Adrenal gland (tissue), 12 donors: Measurements from ENCODE around the gene ARHGEF12. TPM values are rescaled to one million over a fixed set of nuclear protein-coding genes. Genes with fewer than 3 reads are reported as not detected.

Experiments
- DNase-seq, 7 donors: peaks; one replicate each; pipeline ENCODE4 v3.0.0-alpha.2; 2019 to 2020
- H3K27ac ChIP-seq, 5 donors: fragments of 200-600 bp; sonication (generic) in 4 of 5; 1 replicate in 3 of 5; 2 replicates in 2 of 5; pipeline versions ENCODE4 v1.5.1 to v1.8.0; 2016 to 2020; ENCODE audit warnings: mild to moderate bottlenecking in 1 of 5
- H3K27me3 ChIP-seq: fragments of 200-600 bp; 2 replicates; pipeline ENCODE4 v1.8.0; 2021
- H3K36me3 ChIP-seq, 2 donors: fragments of 200-600 bp; replicated peaks in 1 of 2; 1 replicate in 1 of 2; 2 replicates in 1 of 2; pipeline versions ENCODE4 v1.5.1 to v1.8.0; 2018 to 2022
- H3K4me1 ChIP-seq, 2 donors: fragments of 200-600 bp; replicated peaks in 1 of 2; 1 replicate in 1 of 2; 2 replicates in 1 of 2; pipeline versions ENCODE4 v1.5.1 to v1.8.0; 2018 to 2021
- H3K4me3 ChIP-seq, 4 donors: fragments of 200-600 bp; sonication (generic) in 3 of 4; one replicate each; pipeline ENCODE4 v1.5.1; 2016 to 2018
- H3K9me3 ChIP-seq, 3 donors: fragments of 200-600 bp; sonication (generic) in 1 of 3; replicated peaks in 1 of 3; 1 replicate in 2 of 3; 2 replicates in 1 of 3; pipeline versions ENCODE4 v1.5.1 to v1.8.0; 2016 to 2021
- POLR2A ChIP-seq, 2 donors: fragments of 450-650 bp; IDR thresholded peaks; one replicate each; pipeline ENCODE4 v1.6.1; 2017; ENCODE audit warnings: antibody characterized with exemption in 2 of 2, mild to moderate bottlenecking in 2 of 2, moderate library complexity in 1 of 2
- WGBS, 4 donors: extraction: QIAGEN DNeasy Blood & Tissue Kit in 2 of 4; methylation state at CpG; one replicate each; pipeline versions ENCODE4 v1.1.5 to v1.1.7; 2013 to 2017; 5-methylcytosine and 5-hydroxymethylcytosine counted together
- intact Hi-C, 2 donors: fragments of 100-400 bp; cut with DNase I; formaldehyde crosslinking; loops; one replicate each; pipeline versions ENCODE4 v1.14.1 to v1.15.0; 2022 to 2023
- polyA plus RNA-seq, 3 donors: library from polyadenylated mRNA; stranded (reverse); fragments of 200-250 nt in 2 of 3; fragments of 350-450 nt in 1 of 3; fragmentation: Illumina TruSeq in 1 of 3; extraction: RNeasy Lipid Tissue Mini Kit (QIAGEN cat#74804) in 1 of 3; gene quantifications; one replicate each; pipeline ENCODE4 v1.2.3, GENCODE V29; 2013 to 2014
- total RNA-seq, 9 donors: library from RNA; depleted of rRNA in 4 of 9; stranded (reverse); fragments of >200 nt in 4 of 9; fragments of 120-200 nt in 1 of 9; fragmentation: NEBNext Ultra II Directional in 1 of 9; extraction: Animal tissue kit (Norgen Biotek cat#: 25700) in 1 of 9; gene quantifications; one replicate each; pipeline versions ENCODE4 v1.1.0 to v1.2.4, GENCODE V29; 2013 to 2023
- TF ChIP-seq, protein P1 (sequence below), 6 experiments: fragments of 450-650 bp in 4 of 6; fragments of 200-600 bp in 2 of 6; sonication (generic) in 1 of 6; IDR thresholded peaks; 1 replicate in 5 of 6; 2 replicates in 1 of 6; pipeline versions ENCODE4 v1.5.1 to v1.8.0; 2016 to 2021; ENCODE audit warnings: antibody characterized with exemption in 6 of 6, mild to moderate bottlenecking in 2 of 6, moderate library complexity in 1 of 6
- donor health status: healthy with polysubstance abuse.
- donor health status: Bipolar disorder and iron deficiency.
- donor health status: DM: yes; HTN: yes; CAD: no.
- donor health status: DM: no; HTN: no; CAD: no.
- donor health status: DM: no; HTN: no; CAD: no.
- donor health status: DM: yes; HTN: yes; CAD: no.

The ARHGEF12 gene
- total and polyA plus RNA-seq, 12 donors = 20.2 to 125 (median 94.2) TPM

DNA sequence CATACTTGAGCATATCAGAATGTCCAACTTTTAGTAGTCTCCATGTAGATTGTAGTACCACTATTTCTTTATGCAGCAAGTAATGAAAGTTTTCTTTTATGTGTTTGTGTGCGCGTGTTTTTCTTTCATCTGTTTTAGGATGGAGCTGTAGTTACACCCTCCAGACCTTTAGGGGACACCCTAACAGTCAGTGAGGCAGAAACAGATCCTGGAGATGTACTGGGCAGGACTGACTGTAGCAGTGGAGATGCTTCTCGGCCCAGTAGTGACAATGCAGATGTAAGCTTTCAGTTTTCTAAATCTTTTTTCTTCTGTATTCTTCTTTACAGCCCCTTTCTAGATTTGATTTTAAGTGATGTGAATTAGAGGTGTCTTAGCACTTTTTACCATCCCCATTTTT lies 95.4 kb downstream of the ARHGEF12 start:
- no peak overlapping the region for H3K4me3 ChIP-seq

DNA sequence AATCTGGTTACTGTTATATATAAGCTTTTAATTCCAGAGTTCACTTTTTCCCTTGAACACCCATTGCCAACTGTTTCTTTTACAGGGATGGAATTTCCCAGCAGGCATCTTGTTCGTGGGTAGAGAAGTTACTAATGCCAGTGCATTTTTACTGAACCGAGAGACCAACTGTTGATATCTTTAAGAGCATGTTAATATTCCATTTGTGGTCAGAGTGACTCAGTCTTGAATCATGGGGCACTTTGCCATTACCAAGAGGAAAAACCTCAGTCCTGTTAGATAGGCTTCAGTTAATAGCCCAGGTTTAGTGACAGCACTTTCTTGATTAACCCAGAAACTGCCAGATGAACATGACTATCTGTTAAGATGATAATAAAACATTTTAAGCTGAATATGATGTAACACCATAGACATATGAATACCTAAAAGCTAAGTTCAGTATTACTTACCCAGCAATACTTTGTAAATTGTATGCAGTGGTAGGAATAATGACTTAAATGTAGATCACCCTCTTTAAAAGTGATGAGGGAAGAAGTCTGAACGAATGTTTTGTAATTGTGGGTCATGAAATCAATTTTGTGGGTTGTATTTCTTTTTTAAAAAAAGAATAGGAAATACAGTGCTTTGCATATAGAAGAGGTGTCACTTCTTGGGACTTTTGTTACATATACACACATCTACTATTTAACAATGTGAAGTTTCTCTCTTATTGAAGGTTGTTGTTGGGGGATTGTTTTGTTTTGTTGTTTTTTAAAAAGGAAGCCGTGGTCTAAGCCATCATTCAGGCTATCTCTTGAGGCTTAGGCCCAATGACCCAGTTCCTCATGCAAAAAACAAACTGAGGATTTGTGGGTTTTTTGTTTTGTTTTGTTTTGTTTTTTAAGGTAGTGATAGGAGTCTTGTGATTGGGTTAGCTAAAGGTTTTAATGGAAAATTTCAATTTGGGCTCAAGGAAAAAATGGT lies 96.1 kb downstream of the ARHGEF12 start:
- peak; percentile 32 to 77 (median 69) for DNase-seq
- Histone ChIP-seq H3K27ac (peak overlapping the region in 3 of 5 donors; percentile 35 to 71 (median 62)), H3K4me1 (peaks cover 5 to 12% of the 10 kb centered on the region in 2 donors), H3K9me3 (no peaks in the 10 kb centered on the region), H3K4me3 (no peak overlapping the region), H3K27me3 (no peaks in the 10 kb centered on the region), H3K36me3 (peaks cover 0 to 14% of the 10 kb centered on the region in 2 donors)
- TF ChIP-seq, protein P1, sequence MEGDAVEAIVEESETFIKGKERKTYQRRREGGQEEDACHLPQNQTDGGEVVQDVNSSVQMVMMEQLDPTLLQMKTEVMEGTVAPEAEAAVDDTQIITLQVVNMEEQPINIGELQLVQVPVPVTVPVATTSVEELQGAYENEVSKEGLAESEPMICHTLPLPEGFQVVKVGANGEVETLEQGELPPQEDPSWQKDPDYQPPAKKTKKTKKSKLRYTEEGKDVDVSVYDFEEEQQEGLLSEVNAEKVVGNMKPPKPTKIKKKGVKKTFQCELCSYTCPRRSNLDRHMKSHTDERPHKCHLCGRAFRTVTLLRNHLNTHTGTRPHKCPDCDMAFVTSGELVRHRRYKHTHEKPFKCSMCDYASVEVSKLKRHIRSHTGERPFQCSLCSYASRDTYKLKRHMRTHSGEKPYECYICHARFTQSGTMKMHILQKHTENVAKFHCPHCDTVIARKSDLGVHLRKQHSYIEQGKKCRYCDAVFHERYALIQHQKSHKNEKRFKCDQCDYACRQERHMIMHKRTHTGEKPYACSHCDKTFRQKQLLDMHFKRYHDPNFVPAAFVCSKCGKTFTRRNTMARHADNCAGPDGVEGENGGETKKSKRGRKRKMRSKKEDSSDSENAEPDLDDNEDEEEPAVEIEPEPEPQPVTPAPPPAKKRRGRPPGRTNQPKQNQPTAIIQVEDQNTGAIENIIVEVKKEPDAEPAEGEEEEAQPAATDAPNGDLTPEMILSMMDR (IDR thresholded peaks at IDR 0.05) = no peak
- peak in 1 of 2 donors; percentile 44 for TF ChIP-seq POLR2A (IDR thresholded peaks at IDR 0.05)
- WGBS, 4 donors = 28 to 38% (median 34%) methylated on average over 4 of the region's 4 CpGs
- intact Hi-C loops = no loop called here

More for the DNA sequence above, 95.4 kb downstream of the ARHGEF12 start:
- Histone ChIP-seq H3K9me3 (no peaks in the 10 kb centered on the region), H3K27me3 (no peaks in the 10 kb centered on the region), H3K27ac (peak overlapping the region in 3 of 5 donors; percentile 35 to 71 (median 62)), H3K4me1 (peaks cover 5 to 12% of the 10 kb centered on the region in 2 donors), H3K36me3 (peaks cover 0 to 14% of the 10 kb centered on the region in 2 donors)
- DNase-seq = no peak
- intact Hi-C loops = no loop called here
- no peak for TF ChIP-seq POLR2A (IDR thresholded peaks at IDR 0.05)
- TF ChIP-seq, protein P1 (IDR thresholded peaks at IDR 0.05) = peak in 4 of 6 experiments; percentile 14 to 33 (median 22)
- WGBS, 4 donors = 73 to 93% (median 92%) methylated on average over 3 of the region's 3 CpGs

DNA sequence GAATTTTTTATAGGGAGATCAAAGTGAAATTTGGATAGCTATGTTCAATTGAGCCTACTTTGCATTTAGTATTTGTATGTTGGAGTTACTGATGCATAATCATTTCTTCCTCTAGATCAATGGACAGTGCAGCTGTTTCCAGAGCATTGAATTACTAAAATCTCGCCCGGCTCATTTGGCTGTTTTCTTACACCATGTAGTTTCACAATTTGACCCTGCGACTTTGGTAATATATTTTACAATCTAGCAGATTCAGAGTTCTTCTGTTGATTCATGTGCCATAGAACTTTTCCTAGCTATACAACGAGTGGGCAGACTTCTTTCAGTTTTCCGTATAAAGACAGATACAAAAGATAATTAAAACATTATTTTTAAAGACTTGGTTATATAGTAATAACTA lies 105.4 kb downstream of the ARHGEF12 start:
- DNase-seq = no peak
- no peak overlapping the region for H3K4me3 ChIP-seq
- no peaks in the 10 kb centered on the region for H3K9me3 ChIP-seq
- H3K4me1 ChIP-seq = peaks cover 0 to 2% of the 10 kb centered on the region in 2 donors
- 87 to 97% (median 90%) methylated on average over 5 of the region's 5 CpGs for WGBS, 4 donors
- peaks cover 0 to 49% of the 10 kb centered on the region in 2 donors for H3K36me3 ChIP-seq
- no peak overlapping the region for H3K27ac ChIP-seq
- no peaks in the 10 kb centered on the region for H3K27me3 ChIP-seq
- TF ChIP-seq POLR2A (IDR thresholded peaks at IDR 0.05) = no peak
- TF ChIP-seq, protein P1 (IDR thresholded peaks at IDR 0.05) = no peak
- intact Hi-C loops = no loop called here

DNA sequence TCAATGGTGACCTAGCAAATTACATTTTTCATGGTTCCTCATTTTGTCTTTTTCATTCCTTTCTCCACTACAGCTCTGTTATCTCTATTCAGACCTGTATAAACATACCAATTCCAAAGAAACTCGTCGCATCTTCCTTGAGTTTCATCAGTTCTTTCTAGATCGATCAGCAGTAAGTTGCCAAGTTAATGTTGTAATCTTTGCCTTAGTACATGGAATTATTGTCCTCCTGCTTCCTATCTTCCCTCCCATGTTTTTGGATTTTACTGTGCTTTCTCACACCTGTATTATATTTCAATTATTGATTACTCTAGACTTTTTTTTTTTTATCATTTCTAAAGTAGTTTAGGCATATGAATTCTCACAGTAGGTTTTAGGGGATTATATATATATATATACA lies 105.8 kb downstream of the ARHGEF12 start:
- H3K27me3 ChIP-seq = no peaks in the 10 kb centered on the region
- intact Hi-C loops = no loop called here
- H3K36me3 ChIP-seq = peaks cover 0 to 53% of the 10 kb centered on the region in 2 donors
- TF ChIP-seq, protein P1 (IDR thresholded peaks at IDR 0.05) = no peak
- no peak for TF ChIP-seq POLR2A (IDR thresholded peaks at IDR 0.05)
- WGBS, 4 donors = 91 to 93% (median 92%) methylated on average over 3 of the region's 3 CpGs
- no peaks in the 10 kb centered on the region for H3K9me3 ChIP-seq
- DNase-seq = no peak
- H3K4me1 ChIP-seq = peaks cover 0 to 6% of the 10 kb centered on the region in 2 donors
- H3K4me3 ChIP-seq = no peak overlapping the region
- H3K27ac ChIP-seq = no peak overlapping the region
